NB4 (cell line): ENCODE results near the gene NOX3.

Source experiments
- DNase-seq: peaks from one replicate; pipeline ENCODE4 v3.0.0; 2010; ENCODE audit warnings: low read depth
- H3K4me3 ChIP-seq: one replicate; pipeline ENCODE4 v1.5.1; 2011; ENCODE audit warnings: mild to moderate bottlenecking, low read depth, low read length, moderate library complexity
- MYC ChIP-seq: IDR thresholded peaks from 2 replicates; pipeline ENCODE4 v1.6.1; 2011; ENCODE audit warnings: low read depth, low read length
- POLR2A ChIP-seq: IDR thresholded peaks from 2 replicates; pipeline ENCODE4 v1.6.1; 2011; ENCODE audit warnings: mild to moderate bottlenecking; ENCODE audit not compliant: insufficient read length; ENCODE audit errors: extremely low read depth
- TF ChIP-seq, protein P1 (sequence below): IDR thresholded peaks from 2 replicates; pipeline ENCODE4 v1.6.1; 2011; ENCODE audit warnings: low read depth, low read length
- TF ChIP-seq, protein P2 (sequence below): IDR thresholded peaks from one replicate; pipeline ENCODE4 v1.5.1; 2012; ENCODE audit warnings: low read depth, low read length

Gene NOX3

DNA sequence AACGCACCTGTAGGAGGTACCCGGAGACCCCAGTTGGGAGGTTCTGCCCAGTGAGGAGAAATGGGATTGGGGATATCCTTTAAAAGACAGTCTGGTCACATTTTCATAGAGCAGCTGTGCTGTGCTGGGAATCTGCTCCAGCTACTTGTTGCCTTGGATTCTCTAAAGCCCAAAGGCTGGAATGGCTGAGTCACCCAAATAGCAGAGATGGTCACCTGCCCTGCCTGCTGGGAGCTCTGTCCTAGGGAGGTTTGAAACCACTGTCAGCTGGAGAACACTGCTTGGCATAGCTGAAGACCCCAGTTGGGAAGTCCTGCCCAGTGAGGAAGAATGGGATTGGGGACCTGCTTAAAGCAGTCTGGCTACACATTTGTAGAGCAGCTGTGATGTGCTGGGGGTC lies 106.5 kb downstream of the NOX3 start:
- no peak overlapping the region for H3K4me3 ChIP-seq
- TF ChIP-seq MYC: no peak
- TF ChIP-seq, protein P1, sequence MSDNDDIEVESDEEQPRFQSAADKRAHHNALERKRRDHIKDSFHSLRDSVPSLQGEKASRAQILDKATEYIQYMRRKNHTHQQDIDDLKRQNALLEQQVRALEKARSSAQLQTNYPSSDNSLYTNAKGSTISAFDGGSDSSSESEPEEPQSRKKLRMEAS: no peak
- DNase-seq: no peak

DNA sequence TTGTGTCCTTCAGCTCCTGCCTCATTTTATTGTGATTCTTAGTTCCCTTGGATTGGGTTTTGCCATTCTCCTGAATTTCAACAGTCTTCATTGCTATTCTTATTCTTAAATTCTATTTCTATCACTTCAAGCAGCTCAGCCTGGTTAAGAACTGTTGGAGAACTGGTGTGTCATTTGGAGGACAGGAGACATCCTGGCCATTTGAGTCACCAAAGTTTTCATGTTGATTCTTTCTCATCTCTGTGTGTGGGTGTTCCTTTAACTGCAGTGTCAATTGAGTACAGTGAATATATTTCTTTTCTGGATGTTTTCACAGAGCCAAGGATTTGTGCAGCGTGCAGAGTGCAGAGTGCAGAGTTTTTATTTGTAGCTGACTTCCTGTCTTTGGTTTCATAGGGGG lies 107.8 kb downstream of the NOX3 start:
- TF ChIP-seq, protein P2, sequence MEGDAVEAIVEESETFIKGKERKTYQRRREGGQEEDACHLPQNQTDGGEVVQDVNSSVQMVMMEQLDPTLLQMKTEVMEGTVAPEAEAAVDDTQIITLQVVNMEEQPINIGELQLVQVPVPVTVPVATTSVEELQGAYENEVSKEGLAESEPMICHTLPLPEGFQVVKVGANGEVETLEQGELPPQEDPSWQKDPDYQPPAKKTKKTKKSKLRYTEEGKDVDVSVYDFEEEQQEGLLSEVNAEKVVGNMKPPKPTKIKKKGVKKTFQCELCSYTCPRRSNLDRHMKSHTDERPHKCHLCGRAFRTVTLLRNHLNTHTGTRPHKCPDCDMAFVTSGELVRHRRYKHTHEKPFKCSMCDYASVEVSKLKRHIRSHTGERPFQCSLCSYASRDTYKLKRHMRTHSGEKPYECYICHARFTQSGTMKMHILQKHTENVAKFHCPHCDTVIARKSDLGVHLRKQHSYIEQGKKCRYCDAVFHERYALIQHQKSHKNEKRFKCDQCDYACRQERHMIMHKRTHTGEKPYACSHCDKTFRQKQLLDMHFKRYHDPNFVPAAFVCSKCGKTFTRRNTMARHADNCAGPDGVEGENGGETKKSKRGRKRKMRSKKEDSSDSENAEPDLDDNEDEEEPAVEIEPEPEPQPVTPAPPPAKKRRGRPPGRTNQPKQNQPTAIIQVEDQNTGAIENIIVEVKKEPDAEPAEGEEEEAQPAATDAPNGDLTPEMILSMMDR: no peak
- no peak for TF ChIP-seq POLR2A
- no peak for TF ChIP-seq MYC
- TF ChIP-seq, protein P1: no peak
- H3K4me3 ChIP-seq: no peak overlapping the region
- no peak for DNase-seq

DNA sequence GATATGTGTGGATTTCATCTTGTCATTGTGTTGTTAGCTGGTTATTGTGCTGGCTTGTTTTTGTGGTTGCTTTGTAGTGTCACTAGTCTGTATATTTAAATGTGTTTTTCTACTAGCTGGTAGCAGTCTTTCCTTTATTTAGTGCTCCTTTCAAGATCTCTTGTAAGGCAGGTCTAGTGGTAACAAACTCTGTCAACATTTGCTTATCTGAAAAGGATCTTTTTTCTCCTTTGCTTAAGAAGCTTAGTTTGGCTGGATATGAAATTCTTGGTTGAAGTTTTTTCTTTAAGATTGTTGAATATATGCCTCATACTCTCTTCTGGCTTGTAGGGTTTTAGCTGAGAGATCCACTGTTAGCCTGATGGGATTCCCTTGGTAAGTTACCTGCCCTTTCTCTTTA lies 108.7 kb downstream of the NOX3 start:
- DNase-seq: no peak

More for the DNA sequence above, 108.7 kb downstream of the NOX3 start:
- H3K4me3 ChIP-seq: no peak overlapping the region
- TF ChIP-seq, protein P1: no peak
- TF ChIP-seq MYC: no peak
- TF ChIP-seq, protein P2: no peak
- no peak for TF ChIP-seq POLR2A
